IPS DF 19.7 (cell line): Measurements from ENCODE around the gene PDLIM5.
"Not testable (repeated sequence)": the region's sequence is repeated elsewhere in the genome, so short reads cannot be mapped to it uniquely, and the experiment has no call there.

Experiments
- DNase-seq: peaks from one replicate; pipeline ENCODE4 v3.0.0-alpha.2; 2013; ENCODE audit warnings: low read depth, low spot score

Gene PDLIM5

DNA sequence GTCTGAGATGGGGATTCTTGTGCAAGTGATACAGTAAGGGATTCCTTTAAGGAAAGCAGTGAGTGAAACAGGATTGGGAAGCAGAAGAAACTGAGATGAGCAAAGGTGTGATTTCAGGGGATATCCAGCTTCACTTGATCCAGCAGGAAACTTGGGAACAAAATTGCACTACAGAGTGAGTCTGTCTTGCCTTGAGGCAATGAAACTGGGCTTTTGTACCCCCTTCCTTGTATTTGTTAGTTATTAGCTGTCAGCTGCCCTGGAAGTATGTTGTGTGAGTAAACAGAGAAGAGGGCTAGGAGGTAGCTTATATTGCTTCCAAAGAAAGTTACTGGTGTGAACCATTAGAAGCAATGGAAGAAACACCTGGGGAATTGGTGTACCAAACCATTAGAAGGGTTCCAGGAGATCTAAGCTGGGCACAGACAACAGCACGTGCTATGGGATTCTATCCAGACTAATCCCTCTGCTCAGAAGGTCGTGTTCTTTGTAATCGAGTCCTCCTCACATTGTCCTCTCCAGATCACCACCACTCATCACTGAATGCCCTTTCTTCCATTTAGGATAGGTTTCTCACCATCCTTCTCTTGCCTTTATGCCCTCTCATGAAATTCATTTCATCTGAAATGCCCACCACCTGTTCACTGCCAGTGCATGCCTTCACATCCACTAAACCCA is 76.0 kb downstream of the PDLIM5 start:
- DNase-seq = no peak

DNA sequence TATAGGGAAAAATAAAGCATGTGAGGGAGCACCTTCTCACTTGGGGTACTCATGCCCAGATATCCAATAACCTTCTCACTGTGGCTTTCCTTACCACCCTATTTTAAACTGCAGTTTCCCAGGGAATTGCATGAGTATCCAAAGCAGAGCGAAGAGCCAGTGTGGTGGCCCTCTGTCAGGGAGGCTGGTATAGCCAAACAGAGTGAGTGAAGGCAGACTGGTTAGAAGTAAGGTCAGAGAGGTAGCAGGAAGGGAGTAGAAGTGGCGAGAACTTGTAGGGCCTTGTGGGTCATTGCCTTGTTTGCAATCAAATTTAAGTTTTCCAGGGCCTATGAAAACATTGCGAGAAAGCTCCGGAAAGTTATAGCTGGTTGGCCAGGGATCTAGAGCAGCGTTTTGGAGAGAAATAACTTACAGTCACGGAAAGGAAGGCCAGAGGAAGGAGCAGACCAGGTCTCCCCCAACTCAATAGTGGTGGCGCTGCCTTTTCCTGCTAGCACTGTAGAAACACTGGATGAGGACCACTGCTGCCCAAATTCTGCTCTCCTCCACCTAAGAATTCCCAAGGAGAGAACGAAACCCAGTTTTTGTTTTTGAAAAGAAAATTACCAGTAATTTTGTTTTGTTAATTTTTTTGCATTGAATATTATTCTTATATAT is 77.2 kb downstream of the PDLIM5 start:
- no peak for DNase-seq

DNA sequence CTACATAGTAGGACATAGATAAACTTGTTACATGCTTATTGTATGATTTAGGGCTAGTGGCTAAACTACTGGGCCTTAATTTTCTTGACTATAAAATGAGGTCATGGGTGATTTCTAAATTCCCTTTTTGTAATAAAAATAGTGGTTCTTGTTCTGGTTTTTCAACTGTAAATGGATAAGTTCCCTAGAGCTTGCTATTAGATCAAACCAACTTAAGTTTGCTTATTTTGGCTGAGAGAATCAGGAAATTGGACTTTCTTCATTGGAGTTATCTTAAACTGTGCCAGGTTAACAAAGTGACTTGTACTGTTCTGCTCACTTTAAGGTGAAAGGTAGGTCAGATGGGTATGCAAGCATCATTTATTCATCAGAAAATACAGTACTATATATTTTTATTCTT is 78.3 kb downstream of the PDLIM5 start:
- DNase-seq = no peak

DNA sequence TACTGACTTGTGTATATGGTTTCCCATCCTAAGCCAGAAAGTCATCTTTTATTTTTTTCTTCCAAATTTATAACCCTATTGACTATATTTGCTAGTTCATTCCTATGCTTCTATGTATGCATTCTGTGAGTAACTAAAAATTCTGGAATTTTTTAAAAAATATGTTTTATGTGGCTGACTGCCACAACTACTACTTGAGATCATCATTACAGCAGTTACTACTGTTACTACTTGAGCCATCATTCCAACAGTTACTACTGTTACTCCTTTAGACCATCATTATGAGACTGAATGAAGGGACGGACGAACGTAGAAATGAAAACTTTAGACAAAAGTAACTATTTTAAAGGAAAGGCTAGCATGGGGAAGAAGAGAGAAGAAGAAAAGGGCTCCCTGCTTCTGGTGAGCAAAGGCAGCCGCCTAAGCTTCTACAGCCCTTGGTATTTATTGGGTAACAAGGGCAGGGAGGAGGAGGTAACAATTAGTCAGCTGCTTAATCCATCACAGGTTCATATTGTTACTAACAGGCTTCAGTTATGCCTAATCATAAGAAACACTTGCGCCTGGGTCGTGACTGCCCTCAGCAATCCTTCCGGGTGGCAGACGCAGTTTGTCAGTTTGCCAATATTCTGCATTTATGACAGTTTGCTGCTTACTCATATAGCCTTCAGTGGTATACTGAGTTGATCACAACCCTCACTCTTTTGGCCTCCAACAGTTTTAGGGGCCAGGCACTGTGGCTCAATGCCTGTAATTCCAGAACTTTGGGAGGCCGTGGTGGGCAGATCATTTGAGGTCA is 80.4 kb downstream of the PDLIM5 start:
- DNase-seq = no peak

DNA sequence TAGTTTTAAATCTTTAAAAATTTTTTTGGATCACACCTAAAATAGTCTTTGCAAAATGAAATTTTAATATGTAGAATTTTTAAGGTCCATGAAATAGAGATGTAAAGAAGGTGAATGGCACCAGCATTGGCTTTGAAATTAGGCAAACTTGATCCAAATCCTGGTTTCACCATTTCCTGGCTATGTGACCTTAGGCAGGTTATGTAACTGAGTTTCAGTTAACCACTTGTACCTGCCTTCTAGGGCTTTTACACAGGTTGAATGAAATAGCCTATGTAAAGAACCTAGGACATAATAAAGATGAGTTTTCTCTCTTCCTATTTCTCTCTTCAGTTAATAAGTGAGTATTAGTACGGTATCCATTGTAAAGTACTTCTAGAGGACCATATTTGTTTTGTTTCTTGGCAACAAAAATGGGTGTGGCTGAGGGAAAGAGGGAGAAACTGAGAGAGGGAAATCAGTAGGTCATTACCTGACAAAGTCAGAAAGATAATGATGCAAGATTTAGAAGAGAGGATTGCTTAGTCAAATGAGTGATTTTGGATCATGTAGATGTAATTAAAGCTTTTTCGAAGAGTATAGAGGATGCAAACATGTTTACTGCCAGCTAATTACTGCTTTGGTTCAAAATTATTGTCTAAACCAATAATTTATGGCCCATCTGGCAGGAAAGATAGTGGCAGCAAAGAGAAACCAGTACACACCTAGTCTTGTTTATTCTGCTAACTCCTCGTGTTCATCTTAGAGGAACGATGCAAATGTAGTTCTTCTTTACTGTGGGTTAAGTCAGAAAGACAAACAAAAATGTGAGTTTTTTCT is 81.9 kb downstream of the PDLIM5 start:
- no peak for DNase-seq

DNA sequence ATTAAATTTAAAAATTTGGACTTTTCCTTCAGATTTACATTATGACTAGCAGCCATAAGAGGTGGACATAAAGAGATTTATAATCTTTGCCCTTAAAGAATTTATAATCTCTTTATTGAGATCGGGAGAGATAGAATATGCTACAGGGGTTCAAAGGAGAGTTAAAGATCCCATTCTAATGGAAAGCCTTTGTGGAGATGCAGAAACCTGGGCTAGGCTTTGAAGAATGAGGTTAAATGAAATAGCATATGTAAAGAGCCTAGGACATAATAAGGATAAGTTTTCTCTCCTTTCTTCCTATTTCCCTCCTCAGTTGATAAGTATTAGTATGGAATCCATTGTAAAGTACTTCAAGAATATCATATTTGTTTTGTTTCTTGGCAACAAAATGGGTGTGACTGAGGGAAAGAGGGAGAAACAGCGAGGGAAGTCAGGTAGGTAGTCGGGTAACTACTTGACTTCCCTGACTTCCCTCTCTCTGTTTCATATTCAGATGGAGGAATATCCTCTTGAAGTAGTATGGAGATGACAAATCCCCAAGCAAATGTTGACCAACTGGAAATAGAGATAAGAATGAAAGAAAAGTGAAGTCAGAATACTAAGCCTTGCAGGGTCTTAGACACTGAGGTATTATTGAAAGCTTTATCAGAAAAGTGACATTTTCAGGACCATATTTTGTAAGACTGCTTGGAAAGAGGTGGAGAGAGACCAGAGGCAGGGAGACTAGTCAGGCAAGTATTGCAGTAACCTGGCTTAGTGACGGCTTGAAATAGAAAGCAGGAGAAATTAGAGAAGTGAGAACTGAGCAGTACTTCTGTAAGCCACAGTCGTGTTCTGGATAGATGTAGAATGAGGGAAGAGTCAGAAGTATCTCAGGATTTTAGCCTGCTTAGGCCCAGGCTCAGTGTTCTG is 82.9 kb downstream of the PDLIM5 start:
- DNase-seq = no peak

DNA sequence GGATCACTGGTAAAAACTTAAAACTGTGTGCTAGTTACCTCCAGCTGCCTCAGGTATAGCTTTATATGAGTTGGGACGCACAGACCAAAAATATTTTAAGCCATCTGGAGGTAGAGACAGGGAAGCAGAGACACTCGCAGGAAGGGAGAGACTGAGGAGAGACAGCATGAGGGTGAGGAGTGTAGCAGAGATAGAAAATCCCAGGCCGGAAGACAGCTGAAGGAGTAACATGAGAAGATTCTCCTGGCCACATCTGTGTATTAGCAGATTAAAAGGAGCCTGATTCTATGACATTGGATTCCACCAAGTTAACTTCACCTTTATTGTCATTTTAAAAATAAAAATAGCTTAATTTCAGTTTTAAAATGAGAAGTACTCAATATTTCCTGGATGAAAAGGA is 84.3 kb downstream of the PDLIM5 start:
- no peak for DNase-seq

DNA sequence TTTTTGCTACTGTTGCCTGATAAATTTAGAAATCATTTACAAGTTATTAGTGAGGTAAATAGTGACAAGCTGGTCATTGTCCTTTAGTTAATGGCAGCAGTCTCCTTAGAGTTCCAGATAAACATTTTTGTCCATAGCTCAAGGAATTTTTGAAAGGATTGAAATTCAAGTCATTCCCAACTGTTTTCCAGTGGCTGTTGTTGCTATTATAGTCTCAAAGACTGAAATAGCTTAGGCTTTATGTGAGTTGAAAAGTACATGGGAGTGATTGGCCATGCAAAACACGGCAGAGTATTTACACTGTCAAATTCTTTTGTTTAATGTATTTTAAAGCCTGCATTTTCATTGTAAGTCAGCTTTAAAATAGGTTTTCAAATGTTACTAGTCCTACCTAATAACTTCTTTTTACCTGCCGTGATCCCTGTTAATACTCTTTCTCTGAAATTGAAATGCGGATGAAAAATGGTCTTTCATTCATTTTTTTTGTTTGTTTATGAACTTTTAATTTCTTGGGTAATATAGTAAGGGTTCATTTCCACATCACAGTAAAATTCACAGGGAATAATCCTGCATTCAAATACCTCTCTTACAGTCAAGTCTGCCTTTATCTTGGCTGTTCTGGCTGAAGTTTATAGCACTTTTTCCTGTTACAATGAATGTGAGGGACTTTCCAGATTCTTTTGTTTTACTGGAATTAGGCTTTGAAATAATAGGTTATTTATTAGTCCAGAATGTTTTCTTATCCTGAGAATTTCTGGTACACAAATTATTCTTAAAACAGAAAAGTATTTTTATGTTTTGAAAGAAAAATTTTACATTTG is 85.1 kb downstream of the PDLIM5 start:
- no peak for DNase-seq

DNA sequence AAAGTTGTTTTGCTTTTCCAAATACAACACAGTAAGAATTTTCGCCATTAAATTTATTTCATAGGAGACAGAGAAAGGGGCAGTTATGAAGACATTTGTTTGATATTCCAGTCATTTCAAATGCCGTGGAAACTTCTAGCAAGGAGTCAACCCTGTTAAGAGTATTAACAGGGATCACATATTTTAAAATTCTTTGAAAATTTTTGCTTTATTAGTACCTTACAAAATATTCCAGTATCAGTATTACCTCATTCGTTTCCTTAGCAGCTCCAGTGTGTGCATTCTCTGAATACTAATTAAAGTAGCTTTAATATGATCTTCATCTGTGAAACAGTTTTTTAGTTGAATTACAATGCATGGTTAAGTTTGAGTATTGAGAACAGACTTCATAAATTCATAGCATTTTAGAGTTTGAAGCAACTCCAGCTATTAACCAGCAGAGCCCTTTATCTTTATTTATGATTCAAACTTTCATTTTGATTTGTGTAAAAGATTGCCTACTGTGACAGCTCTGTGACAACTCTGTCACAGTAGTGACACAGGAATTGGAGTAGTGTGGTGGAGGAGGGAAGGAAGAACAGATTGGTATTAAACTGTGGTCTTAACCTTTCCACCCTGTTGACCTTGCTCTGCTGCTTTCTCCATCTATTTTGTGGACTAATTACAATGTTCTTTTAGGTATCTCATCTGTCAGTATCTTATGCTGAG is 86.3 kb downstream of the PDLIM5 start:
- no peak for DNase-seq

DNA sequence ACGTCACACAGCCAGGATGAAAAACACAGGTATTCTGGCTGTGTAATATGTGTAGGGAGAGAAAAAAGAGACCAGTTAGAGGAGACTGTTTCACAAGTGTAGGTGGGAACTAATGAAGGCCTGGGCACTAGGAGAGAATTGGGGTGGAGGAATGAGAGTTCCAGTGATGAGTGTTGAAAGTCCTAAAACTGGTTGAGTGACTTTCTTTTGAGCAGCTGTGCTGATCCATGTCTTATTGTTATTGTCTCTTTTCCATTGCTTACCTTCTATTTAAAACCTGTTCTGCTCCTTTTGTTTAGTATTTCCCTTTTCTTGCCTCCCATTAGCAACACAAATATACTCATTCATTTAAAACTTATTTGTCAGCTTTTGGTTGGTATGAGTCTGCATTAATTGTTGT is 88.7 kb downstream of the PDLIM5 start:
- DNase-seq = no peak

DNA sequence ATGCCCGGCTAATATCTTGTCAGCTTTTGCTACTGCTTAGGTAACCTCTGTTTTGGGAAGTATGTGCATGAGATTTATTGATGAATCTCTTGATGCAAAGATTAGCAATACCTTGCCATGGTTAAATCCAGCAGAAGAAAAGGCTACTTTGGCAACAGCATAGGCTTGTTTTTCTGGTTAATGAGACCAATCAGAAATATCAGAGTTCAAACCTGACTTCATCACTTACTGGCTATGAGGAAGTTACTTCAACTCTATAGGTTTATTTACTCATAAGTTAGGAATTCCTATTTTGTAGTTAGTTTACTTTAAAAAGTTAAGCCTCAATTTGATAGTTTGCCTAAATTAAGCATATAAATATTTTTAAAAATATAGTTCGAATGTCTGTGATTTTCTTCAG is 93.1 kb downstream of the PDLIM5 start:
- DNase-seq = no peak

DNA sequence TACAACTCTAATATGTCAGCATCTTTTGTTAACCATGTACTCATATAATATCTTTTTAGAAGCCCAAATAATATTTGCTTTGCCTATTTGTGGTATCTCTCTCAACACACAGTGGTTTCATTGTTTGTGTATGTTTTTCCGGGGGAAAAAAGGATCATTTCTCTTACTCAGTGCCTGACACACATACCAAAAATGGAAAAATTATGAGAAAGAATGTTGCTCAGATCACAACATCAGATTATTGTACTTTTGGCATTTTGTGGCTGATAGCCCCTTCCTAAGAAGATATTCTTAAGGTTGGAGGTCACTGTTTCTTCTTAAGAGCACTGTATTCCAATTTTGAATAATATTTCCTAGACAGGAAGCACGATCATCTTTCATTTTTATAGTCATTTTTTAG is 93.6 kb downstream of the PDLIM5 start:
- DNase-seq = no peak

DNA sequence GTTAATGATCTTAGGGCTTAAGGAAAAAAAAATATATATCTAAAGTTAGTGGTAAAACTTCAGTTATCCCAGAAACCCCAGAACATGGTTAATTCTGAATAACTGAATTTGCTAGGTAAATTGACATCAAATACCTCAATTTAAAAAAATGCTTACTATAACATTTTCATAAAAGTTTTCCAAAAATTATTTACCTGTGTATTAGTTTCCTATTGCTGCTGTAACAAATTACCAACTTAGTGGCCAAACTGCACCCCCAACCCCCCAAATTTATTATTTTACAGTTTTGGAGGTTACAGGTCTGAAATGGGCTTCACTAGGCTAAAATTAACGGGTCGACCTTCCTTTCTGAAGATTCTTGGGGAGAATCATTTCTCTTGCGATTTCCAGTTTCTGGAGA is 95.2 kb downstream of the PDLIM5 start:
- DNase-seq = no peak

DNA sequence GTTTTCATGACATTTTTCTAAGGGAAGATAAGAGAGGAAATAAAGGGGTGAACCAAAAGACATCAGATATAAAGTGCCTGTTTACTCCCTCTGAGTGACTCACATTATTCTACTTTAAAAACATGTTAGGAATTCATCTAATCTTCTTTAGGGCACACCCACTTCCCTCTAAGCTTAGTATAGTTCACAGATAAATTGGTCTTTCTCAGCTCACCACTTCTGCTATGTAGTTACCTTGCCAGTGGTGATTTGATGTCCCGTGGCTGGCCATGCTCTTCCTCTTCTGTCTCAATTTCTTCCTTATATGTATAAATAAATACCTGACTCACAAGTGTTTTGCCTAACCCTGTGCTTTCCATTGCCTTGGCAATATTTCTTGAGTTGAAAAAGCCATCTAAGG is 96.8 kb downstream of the PDLIM5 start:
- no peak for DNase-seq

DNA sequence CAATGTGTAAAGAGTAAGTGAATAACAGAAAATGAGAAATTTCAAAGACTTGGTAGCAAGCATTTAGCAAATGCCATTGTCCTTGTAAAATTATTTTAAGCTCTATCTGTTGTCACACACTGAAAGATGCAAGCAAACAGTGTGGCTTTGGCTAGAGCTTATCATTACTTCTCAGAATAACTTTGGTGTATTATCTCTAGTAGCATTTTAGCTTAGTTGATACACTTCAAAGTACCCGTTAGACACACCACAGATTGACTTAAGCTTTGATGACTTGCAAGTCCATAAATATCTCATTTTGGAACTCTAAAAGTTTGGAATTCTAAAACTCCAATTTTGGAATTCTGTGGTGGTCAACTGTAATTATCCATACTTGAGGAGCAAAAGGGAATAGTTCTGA is 98.6 kb downstream of the PDLIM5 start:
- DNase-seq = no peak

DNA sequence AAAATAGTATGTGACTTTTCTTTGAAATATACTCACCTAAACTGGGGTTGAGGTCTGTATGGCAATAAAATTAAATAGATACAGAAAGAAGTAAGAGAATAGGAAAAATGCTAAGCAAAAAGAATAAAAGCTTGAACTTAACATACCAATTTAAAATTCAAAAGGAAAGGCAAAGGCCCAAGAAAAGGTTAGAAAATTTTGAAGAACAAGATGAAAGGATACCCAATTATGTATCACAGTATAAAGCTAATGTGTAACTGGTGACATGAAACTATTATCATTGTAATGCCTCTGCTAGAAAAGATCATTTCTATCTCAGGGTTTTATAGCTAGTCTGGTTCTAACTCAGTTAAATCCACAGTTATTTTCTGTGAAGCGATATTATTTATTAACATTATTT is 99.1 kb downstream of the PDLIM5 start:
- no peak for DNase-seq

DNA sequence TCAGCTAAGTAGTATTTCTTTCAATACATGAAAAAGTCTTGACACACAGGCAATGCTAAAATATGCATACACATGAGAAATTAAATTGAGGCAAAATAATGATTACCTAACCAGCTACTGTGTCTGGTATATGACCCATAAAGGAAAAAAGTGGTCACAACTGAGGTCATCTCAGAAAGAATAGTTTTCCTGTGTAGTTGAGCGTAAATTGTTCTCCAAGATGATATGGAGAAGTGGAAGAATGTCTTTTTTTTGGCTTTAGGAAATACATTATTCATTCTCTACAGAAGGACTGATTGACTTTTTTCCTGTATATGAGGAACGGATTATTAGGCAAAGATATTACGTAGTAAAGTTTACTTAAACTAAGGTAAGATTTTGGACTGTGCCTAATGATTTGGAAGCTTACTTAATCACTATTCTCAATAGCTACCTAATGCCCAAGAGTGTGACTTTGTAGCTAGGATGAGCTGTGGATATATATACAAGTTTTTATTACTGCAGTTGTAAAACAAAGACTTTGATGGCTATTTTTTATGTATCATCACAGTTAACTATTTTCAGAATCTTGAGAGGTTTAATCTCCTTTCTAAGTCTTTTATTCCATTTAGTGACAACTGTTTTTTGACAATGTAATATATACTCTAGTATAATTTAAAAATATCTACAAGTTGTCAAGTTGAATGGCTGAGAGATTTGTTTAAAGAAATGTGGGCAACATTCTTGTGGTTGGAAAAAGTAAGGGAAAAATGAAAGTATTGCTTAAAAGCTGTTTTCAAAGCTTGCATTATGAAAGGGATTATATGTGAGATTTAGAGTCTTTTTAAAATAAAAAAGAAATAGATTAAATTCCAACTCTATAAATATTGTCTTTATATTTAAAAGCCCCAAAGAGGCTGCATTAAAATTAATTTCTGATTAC is 100.2 kb downstream of the PDLIM5 start:
- no peak for DNase-seq

DNA sequence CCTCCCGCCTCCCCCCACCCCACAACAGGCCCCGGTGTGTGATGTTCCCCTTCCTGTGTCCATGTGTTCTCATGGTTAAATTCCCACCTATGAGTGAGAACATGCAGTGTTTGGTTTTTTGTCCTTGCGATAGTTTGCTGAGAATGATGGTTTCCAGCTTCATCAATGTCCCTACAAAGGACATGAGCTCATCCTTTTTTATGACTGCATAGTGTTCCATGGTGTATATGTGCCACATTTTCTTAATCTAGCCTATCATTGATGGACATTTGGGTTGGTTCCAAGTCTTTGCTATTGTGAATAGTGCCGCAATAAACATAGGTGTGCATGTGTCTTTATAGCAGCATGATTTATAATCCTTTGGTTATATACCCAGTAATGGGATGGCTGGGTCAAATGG is 104.3 kb downstream of the PDLIM5 start:
- DNase-seq = not testable (repeated sequence)
